Peyer's patch (tissue), 4 donors: ENCODE results near the gene SLC25A25.

Source experiments
- POLR2A ChIP-seq, 2 donors: fragments of 450-650 bp; IDR thresholded peaks; one replicate each; pipeline ENCODE4 v1.5.1; 2017; ENCODE audit warnings: antibody characterized with exemption in 2 of 2, mild to moderate bottlenecking in 2 of 2, moderate library complexity in 2 of 2
- TF ChIP-seq, protein P1 (sequence below), 6 experiments: fragments of 450-650 bp in 4 of 6; fragments of 200-600 bp in 2 of 6; sonication (generic) in 1 of 6; IDR thresholded peaks; one replicate each; pipeline ENCODE4 v1.5.1; 2017 to 2019; ENCODE audit warnings: antibody characterized with exemption in 6 of 6, mild to moderate bottlenecking in 3 of 6, moderate library complexity in 1 of 6

DNA sequence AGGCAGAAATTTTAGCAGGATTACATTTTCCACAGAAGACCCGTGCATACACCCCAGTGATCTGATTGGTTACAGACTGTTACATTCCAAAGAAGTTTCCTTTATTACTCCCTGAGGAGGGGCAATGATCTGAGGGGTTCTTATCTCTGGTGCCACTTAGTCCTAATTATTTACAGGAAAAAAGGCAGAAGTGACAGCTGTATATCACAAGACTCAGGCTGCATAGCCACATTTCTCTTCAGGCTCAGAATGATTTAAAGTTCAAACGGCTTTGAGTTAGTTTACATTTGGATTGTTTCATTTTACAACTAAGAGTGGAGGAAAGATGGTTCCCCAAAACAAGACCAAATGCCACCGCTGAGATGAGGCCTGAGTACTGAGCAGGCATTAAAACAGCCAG, 18.2 kb upstream of the SLC25A25 start:
- TF ChIP-seq, protein P1, sequence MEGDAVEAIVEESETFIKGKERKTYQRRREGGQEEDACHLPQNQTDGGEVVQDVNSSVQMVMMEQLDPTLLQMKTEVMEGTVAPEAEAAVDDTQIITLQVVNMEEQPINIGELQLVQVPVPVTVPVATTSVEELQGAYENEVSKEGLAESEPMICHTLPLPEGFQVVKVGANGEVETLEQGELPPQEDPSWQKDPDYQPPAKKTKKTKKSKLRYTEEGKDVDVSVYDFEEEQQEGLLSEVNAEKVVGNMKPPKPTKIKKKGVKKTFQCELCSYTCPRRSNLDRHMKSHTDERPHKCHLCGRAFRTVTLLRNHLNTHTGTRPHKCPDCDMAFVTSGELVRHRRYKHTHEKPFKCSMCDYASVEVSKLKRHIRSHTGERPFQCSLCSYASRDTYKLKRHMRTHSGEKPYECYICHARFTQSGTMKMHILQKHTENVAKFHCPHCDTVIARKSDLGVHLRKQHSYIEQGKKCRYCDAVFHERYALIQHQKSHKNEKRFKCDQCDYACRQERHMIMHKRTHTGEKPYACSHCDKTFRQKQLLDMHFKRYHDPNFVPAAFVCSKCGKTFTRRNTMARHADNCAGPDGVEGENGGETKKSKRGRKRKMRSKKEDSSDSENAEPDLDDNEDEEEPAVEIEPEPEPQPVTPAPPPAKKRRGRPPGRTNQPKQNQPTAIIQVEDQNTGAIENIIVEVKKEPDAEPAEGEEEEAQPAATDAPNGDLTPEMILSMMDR (IDR thresholded peaks at IDR 0.05): no peak
- TF ChIP-seq POLR2A (IDR thresholded peaks at IDR 0.05): no peak
